Esophagus muscularis mucosa (tissue), 4 donors: ENCODE results near the gene GMDS. TPM values are rescaled to one million over a fixed set of nuclear protein-coding genes. Genes with fewer than 3 reads are reported as not detected.

ENCODE experiments used
- DNase-seq: peaks from one replicate; pipeline ENCODE4 v3.0.0-alpha.2; 2017; ENCODE audit errors: extremely low spot score
- H3K27ac ChIP-seq, 4 donors: fragments of 200-600 bp; sonication (generic); replicated peaks in 1 of 4; 1 replicate in 3 of 4; 2 replicates in 1 of 4; pipeline ENCODE4 v1.5.1; 2016 to 2019; ENCODE audit warnings: mild to moderate bottlenecking in 1 of 4
- H3K27me3 ChIP-seq, 4 donors: fragments of 200-600 bp; sonication (generic); one replicate each; pipeline versions ENCODE4 v1.5.1 to v1.6.0; 2016 to 2019
- H3K36me3 ChIP-seq, 4 donors: fragments of 200-600 bp; sonication (generic); one replicate each; pipeline ENCODE4 v1.5.1; 2016 to 2019
- H3K4me1 ChIP-seq, 4 donors: fragments of 200-600 bp; sonication (generic); one replicate each; pipeline ENCODE4 v1.5.1; 2016 to 2019
- H3K4me3 ChIP-seq, 4 donors: fragments of 200-600 bp; sonication (generic); 1 replicate in 2 of 4; 2 replicates in 2 of 4; pipeline ENCODE4 v1.5.1; 2016 to 2019; ENCODE audit warnings: mild to moderate bottlenecking in 4 of 4, moderate library complexity in 1 of 4
- H3K9me3 ChIP-seq, 4 donors: fragments of 200-600 bp; sonication (generic); 1 replicate in 3 of 4; 2 replicates in 1 of 4; pipeline ENCODE4 v1.5.1; 2016 to 2019
- CTCF ChIP-seq, 3 experiments: fragments of 200-600 bp in 2 of 3; fragments of 450-650 bp in 1 of 3; sonication (generic) in 2 of 3; IDR thresholded peaks; one replicate each; pipeline ENCODE4 v1.5.1; 2017 to 2019; ENCODE audit warnings: antibody characterized with exemption in 3 of 3, mild to moderate bottlenecking in 2 of 3, moderate library complexity in 1 of 3
- EP300 ChIP-seq: sonication (generic); formaldehyde crosslinking; IDR thresholded peaks from one replicate; pipeline ENCODE4 v1.6.1; 2017; ENCODE audit warnings: antibody characterized with exemption
- POLR2A ChIP-seq: fragments of 450-650 bp; IDR thresholded peaks from one replicate; pipeline ENCODE4 v1.6.1; 2017; ENCODE audit warnings: antibody characterized with exemption, moderate library complexity, mild to moderate bottlenecking, low read depth
- POLR2AphosphoS5 ChIP-seq, 2 donors: sonication (generic); formaldehyde crosslinking; IDR thresholded peaks; one replicate each; pipeline ENCODE4 v1.6.1; 2017; ENCODE audit warnings: antibody characterized with exemption in 2 of 2
- WGBS: methylation state at CpG from one replicate; pipeline ENCODE4 v1.1.5; 2018; 5-methylcytosine and 5-hydroxymethylcytosine counted together
- intact Hi-C: fragments of 100-400 bp; cut with DNase I; formaldehyde crosslinking; loops from one replicate; pipeline ENCODE4 v1.15.1; 2023
- total RNA-seq, 4 donors: library from RNA; depleted of rRNA; stranded (reverse); fragments of >200 nt; gene quantifications; one replicate each; pipeline versions ENCODE4 v1.1.0 to v1.2.1, GENCODE V29; 2016

The GMDS gene
- total RNA-seq, 4 donors from 2014 or later, result 3.6 to 14.1 (median 6.0) TPM

GRCh38 chr6:1986454-1987243, 258.8 kb downstream of the GMDS start:
- 30% methylated on average over 1 of the region's 1 CpG for WGBS
- TF ChIP-seq POLR2AphosphoS5 (IDR thresholded peaks at IDR 0.05) (no peak), EP300 (no peak), POLR2A (no peak), CTCF (IDR thresholded peaks at IDR 0.05) (no peak)
- H3K27ac ChIP-seq, result no peak overlapping the region
- no peaks in the 10 kb centered on the region for H3K4me1 ChIP-seq
- intact Hi-C loops, result no loop called here
- H3K9me3 ChIP-seq, result peaks cover 0 to 14% (median 8%) of the 10 kb centered on the region in 4 donors
- H3K27me3 ChIP-seq, result no peaks in the 10 kb centered on the region
- H3K36me3 ChIP-seq, result no peaks in the 10 kb centered on the region
- H3K4me3 ChIP-seq, result no peak overlapping the region
- no peak for DNase-seq

- TF ChIP-seq POLR2AphosphoS5 (IDR thresholded peaks at IDR 0.05), result no peak
- TF ChIP-seq POLR2A, result no peak
- no peak for TF ChIP-seq EP300
- TF ChIP-seq CTCF (IDR thresholded peaks at IDR 0.05), result no peak
- H3K4me3 ChIP-seq, result no peak overlapping the region
- WGBS, result 100% methylated on average over 3 of the region's 3 CpGs
- H3K9me3 ChIP-seq, result peaks cover 0 to 36% (median 16%) of the 10 kb centered on the region in 4 donors
- no peaks in the 10 kb centered on the region for H3K4me1 ChIP-seq
- intact Hi-C loops, result no loop called here
- H3K36me3 ChIP-seq, result no peaks in the 10 kb centered on the region
- H3K27ac ChIP-seq, result no peak overlapping the region
- no peak for DNase-seq
- no peaks in the 10 kb centered on the region for H3K27me3 ChIP-seq
These were observed 260.9 kb downstream of the GMDS start for GRCh38 chr6:1984346-1984994.

GRCh38 chr6:1983850-1984249, 261.6 kb downstream of the GMDS start:
- Histone ChIP-seq H3K36me3 (no peaks in the 10 kb centered on the region), H3K27ac (no peak overlapping the region), H3K4me1 (no peaks in the 10 kb centered on the region), H3K27me3 (no peaks in the 10 kb centered on the region), H3K4me3 (no peak overlapping the region), H3K9me3 (peaks cover 0 to 36% (median 16%) of the 10 kb centered on the region in 4 donors)
- intact Hi-C loops, result no loop called here
- 100% methylated on average over 1 of the region's 1 CpG for WGBS
- TF ChIP-seq EP300 (no peak), CTCF (IDR thresholded peaks at IDR 0.05) (no peak), POLR2A (no peak), POLR2AphosphoS5 (IDR thresholded peaks at IDR 0.05) (no peak)
- no peak for DNase-seq

- no peak overlapping the region for H3K27ac ChIP-seq
These were observed 272.4 kb downstream of the GMDS start for GRCh38 chr6:1972962-1973361.

More at GRCh38 chr6:1972962-1973361, 272.4 kb downstream of the GMDS start:
- intact Hi-C loops, result no loop called here
- TF ChIP-seq POLR2AphosphoS5 (IDR thresholded peaks at IDR 0.05), result no peak
- TF ChIP-seq POLR2A, result no peak
- no peak for TF ChIP-seq EP300
- no peak for TF ChIP-seq CTCF (IDR thresholded peaks at IDR 0.05)
- H3K27me3 ChIP-seq, result no peaks in the 10 kb centered on the region
- no peak overlapping the region for H3K4me3 ChIP-seq
- no peaks in the 10 kb centered on the region for H3K36me3 ChIP-seq
- no peaks in the 10 kb centered on the region for H3K9me3 ChIP-seq
- WGBS, result 94% methylated on average over 3 of the region's 3 CpGs
- no peak for DNase-seq
- H3K4me1 ChIP-seq, result no peaks in the 10 kb centered on the region
